ENCODE measurements around the gene NKX1-2. TPM values are rescaled to one million over a fixed set of nuclear protein-coding genes. Genes with fewer than 3 reads are reported as not detected.

Gene NKX1-2
- total RNA-seq, 2 experiments from 2014 or later: not detected

GRCh38 chr10:124415210-124415609 lies 34.6 kb downstream of the NKX1-2 start:
- ChIA-PET POLR2A (interaction anchor here (0.6 to 0.8 kb wide), 3 partner anchors 9 to 14 kb away, joined by 3 to 4 read pairs (median 3); no protein-coding TSS in a partner anchor), CTCF (ENCODE audit: unreplicated experiment) (interaction anchor here (1.4 kb wide), 1 partner anchor 12 kb away, joined by 3 read pairs; no protein-coding TSS in a partner anchor)
- TF ChIP-seq EZH2phosphoT487 (IDR thresholded peaks at IDR 0.05; ENCODE audit: borderline replicate concordance, low read depth, low read length) (no peak), CTCF (conservative IDR thresholded peaks at IDR 0.05; ENCODE audit: low read length) (no peak)
- Histone ChIP-seq H3K9me2 (ENCODE audit: insufficient read depth, low read length) (no peaks in the 10 kb centered on the region), H3K27ac (ENCODE audit: low read depth, low read length, poor library complexity, severe bottlenecking) (no peak overlapping the region), H4K20me1 (ENCODE audit: insufficient read depth, low read length) (0 out of 2 replicates have a peak, but pooled peaks cover 3% of the 10 kb centered on the region), H3K4me2 (ENCODE audit: low read length) (no peak overlapping the region), H3K9me3 (ENCODE audit: low read length) (no peaks in the 10 kb centered on the region), H3K79me2 (ENCODE audit: insufficient read depth, low read depth, low read length) (no peaks in the 10 kb centered on the region), H3K4me3 (ENCODE audit: low read depth, low read length, poor library complexity, severe bottlenecking) (no peak overlapping the region), H3K4me1 (ENCODE audit: insufficient read depth, low read length, poor library complexity, severe bottlenecking) (peaks cover 6% of the 10 kb centered on the region), H2AFZ (ENCODE audit: low read length) (no peak overlapping the region), H3K36me3 (ENCODE audit: insufficient read depth, low read length) (no peaks in the 10 kb centered on the region)
- no TSS peak for BruUV-seq (replicated peaks)
- no peak for DNase-seq (ENCODE audit: low spot score)
- intact Hi-C loops (cut with micrococcal nuclease; ENCODE audit: unreplicated experiment): no loop called here

GRCh38 chr10:124414076-124414475 lies 35.8 kb downstream of the NKX1-2 start:
- Histone ChIP-seq H3K36me3 (ENCODE audit: insufficient read depth, low read length) (no peaks in the 10 kb centered on the region), H3K4me1 (ENCODE audit: insufficient read depth, low read length, poor library complexity, severe bottlenecking) (peaks cover 6% of the 10 kb centered on the region), H4K20me1 (ENCODE audit: insufficient read depth, low read length) (0 out of 2 replicates have a peak, but pooled peaks cover 3% of the 10 kb centered on the region), H3K79me2 (ENCODE audit: insufficient read depth, low read depth, low read length) (no peaks in the 10 kb centered on the region), H3K9me3 (ENCODE audit: low read length) (no peaks in the 10 kb centered on the region), H3K9me2 (ENCODE audit: insufficient read depth, low read length) (no peaks in the 10 kb centered on the region), H2AFZ (ENCODE audit: low read length) (no peak overlapping the region), H3K27ac (ENCODE audit: low read depth, low read length, poor library complexity, severe bottlenecking) (no peak overlapping the region), H3K4me2 (ENCODE audit: low read length) (no peak overlapping the region), H3K4me3 (ENCODE audit: low read depth, low read length, poor library complexity, severe bottlenecking) (no peak overlapping the region)
- POLR2A ChIA-PET: interaction anchor here (0.5 to 1.7 kb wide), 3 partner anchors 9 to 384 kb away, joined by 3 to 8 read pairs (median 3); no protein-coding TSS in a partner anchor
- TF ChIP-seq EZH2phosphoT487 (IDR thresholded peaks at IDR 0.05; ENCODE audit: borderline replicate concordance, low read depth, low read length) (no peak), CTCF (conservative IDR thresholded peaks at IDR 0.05; ENCODE audit: low read length) (no peak)
- CTCF ChIA-PET (ENCODE audit: unreplicated experiment): interaction anchor here (0.6 kb wide), 1 partner anchor 558 kb away, joined by 4 read pairs; no protein-coding TSS in a partner anchor
- no TSS peak for BruUV-seq (replicated peaks)
- intact Hi-C loops (cut with micrococcal nuclease; ENCODE audit: unreplicated experiment): no loop called here
- DNase-seq (ENCODE audit: low spot score): no peak

- peaks cover 4% of the 10 kb centered on the region; the same call in 1 of the 2 replicates for H3K36me3 ChIP-seq (ENCODE audit: insufficient read depth, low read length)
- no peaks in the 10 kb centered on the region for H4K20me1 ChIP-seq (ENCODE audit: insufficient read depth, low read length)
- no peak for DNase-seq (ENCODE audit: low spot score)
- no peak overlapping the region for H3K4me3 ChIP-seq (ENCODE audit: low read depth, low read length, poor library complexity, severe bottlenecking)
- H3K4me2 ChIP-seq (ENCODE audit: low read length): no peak overlapping the region
- H3K4me1 ChIP-seq (ENCODE audit: insufficient read depth, low read length, poor library complexity, severe bottlenecking): no peaks in the 10 kb centered on the region
- TF ChIP-seq CTCF (conservative IDR thresholded peaks at IDR 0.05; ENCODE audit: low read length): no peak
- no peak for TF ChIP-seq EZH2phosphoT487 (IDR thresholded peaks at IDR 0.05; ENCODE audit: borderline replicate concordance, low read depth, low read length)
- ChIA-PET CTCF (ENCODE audit: unreplicated experiment) (no interaction called here), POLR2A (interaction anchor here (1.0 kb wide), 1 partner anchor 24 kb away, joined by 6 read pairs; no protein-coding TSS in a partner anchor)
- no peak overlapping the region for H3K27ac ChIP-seq (ENCODE audit: low read depth, low read length, poor library complexity, severe bottlenecking)
- H3K9me2 ChIP-seq (ENCODE audit: insufficient read depth, low read length): no peaks in the 10 kb centered on the region
- BruUV-seq (replicated peaks): no TSS peak
- H3K9me3 ChIP-seq (ENCODE audit: low read length): no peaks in the 10 kb centered on the region
- no peak overlapping the region for H2AFZ ChIP-seq (ENCODE audit: low read length)
- no peaks in the 10 kb centered on the region for H3K79me2 ChIP-seq (ENCODE audit: insufficient read depth, low read depth, low read length)
- intact Hi-C loops (cut with micrococcal nuclease; ENCODE audit: unreplicated experiment): loop anchor here (10.0 kb wide), 1 partner anchor 825 kb away; no protein-coding TSS in a partner anchor
Measured at GRCh38 chr10:124409696-124410095, 40.1 kb downstream of the NKX1-2 start.

Data from OCI-LY7 (cell line).